GM19035 (cell line): ENCODE results near the gene TRMT1L.

Experiments used
- ATAC-seq: cut with Tn5 transposase; IDR thresholded peaks from one replicate; pipeline ENCODE4 v1.9.1; 2021; ENCODE audit not compliant: unreplicated experiment

The TRMT1L gene

DNA sequence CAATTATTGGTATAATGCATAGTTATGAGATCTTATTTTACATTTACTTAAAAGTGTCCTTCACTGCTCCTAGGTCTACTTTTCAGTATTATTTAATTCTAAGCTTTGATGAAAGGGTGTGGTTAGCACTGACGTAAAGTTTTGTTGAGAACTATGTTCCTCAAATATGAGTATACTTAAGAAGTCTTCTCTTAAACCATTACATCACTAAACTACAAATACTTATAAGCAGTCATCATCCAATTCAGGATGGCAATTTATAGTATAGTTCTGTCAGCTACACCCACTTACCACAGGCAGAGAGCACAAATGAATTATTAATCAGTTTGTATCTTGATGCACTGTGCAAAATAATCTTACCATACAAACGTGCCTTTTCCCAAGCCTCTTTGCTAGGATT lies 27.0 kb downstream of the TRMT1L start:
- no peak for ATAC-seq

DNA sequence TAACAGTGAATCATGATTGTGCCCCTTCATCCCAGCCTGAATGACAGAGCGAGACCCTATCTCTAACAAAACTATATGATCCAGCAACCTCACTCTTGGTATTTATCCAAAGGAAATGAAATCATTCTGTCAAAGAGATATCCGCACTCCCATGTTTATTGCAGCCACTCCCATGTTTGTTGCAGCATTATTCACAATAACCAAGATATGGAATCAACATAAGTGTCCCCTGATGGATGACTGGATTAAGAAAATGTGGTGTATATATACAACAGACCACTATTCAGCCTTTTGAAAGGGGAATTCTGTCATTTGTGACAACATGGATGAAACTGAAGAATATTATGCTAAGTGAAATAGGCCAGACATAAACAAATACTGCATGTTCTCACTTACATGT lies 44.4 kb downstream of the TRMT1L start:
- no peak for ATAC-seq

DNA sequence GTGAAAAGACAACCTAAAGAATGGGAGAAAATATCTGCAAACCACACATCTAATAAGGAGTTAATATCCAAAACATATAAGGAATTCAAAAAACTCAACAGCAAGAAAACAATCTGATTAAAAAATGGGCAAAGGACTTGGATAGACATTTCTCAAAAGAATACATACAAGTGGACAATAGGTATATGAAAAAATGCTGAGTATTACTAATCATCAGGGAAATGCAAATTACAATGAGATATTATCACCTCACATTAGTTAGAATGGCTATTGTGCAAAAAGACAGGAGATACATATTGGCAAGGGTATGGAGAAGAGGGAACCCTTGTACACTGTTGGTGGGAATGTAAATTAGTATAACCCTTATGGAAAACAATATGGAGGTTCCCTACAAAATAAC lies 44.9 kb downstream of the TRMT1L start:
- ATAC-seq, result no peak

DNA sequence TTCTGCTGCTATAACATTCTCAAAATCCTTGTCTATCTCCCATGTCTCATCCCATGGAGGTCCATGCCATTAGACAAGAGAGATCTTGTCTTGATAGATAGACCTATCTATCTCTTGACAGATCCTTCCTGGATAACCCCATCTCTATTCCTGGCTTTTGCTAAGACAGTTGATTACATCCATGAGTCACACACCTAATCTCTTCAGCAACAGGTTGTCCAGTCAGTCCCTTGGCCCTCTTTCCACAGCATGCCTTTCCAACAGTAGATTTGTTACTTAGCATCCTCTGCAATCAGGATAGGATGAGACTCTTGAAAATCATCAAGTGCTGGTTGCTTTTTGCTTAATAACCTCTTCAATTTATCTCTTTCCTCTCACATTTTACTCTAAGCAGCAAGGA lies 46.6 kb downstream of the TRMT1L start:
- ATAC-seq, result no peak

DNA sequence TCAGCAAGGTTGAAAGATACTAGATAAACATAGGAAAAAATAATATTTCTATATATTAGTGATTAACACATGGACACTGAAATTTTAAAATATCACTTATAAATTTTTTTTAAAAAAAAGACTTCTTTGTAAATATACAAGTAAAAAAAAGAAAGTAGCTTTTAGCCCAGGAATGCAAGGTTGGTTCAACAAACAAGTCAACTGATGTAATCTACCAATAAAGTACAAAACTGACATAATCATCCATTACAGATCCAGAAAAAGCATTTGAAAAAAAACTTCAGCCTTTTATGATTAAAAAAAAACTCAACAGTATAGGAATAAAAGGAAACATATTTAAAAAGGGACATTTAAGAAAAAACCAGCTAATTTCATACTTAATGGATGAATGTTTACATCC lies 48.4 kb downstream of the TRMT1L start:
- no peak for ATAC-seq

DNA sequence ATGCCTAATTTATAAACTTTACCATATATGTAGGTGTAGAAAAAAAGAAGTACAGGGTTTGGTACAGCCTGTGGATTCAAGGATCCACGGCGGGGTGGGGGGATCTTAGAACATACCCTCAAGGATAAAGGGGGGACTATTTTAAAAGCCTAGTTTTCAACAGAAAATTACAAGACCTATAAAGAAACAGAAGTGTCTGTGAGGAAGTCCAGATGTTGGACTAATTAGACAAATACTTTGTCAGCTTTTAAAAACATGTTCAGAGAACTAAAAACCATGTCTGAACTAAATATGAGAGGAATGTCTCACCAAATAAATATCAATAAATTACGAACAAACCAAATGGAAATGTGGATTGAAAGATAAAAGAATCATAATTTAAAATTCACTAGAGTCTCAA lies 51.6 kb downstream of the TRMT1L start:
- ATAC-seq, result no peak

DNA sequence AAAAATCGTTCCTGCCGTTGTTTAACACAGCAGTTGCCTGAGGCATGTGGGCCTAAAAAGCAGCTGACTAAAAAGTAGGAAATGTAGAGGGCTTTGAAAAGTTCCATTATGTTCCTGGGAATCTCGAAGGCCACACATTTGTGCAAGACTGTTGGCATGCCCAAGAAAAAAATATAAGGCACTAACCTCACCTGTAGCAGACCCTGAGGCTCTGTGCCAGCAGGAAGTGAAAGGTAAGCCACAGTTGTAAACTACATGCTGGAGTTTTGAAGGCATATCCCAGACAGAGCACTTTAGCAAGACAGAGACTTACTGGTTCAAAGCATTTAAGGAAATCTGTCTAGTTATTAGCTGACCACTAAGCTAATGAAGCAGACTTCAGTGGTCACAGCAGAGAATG lies 52.7 kb downstream of the TRMT1L start:
- ATAC-seq, result no peak

DNA sequence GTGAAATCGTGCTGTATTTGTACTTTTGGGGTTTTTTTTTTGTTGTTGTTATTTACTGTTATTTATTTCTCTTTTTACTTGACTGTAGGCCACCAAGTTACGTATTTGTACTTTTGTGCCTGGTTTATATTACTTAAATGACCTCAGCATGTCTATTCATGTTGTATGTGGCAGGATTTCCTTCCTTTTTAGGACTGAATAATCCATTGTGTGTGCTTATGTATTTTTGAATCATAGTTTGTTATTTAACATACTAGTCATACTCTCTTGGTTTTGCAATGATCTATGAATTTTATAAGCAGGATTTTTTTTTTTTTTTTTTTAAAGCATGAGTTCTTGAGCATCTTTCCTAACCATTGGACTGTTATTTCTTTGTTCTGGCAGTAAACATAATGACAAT lies 60.2 kb downstream of the TRMT1L start:
- no peak for ATAC-seq

DNA sequence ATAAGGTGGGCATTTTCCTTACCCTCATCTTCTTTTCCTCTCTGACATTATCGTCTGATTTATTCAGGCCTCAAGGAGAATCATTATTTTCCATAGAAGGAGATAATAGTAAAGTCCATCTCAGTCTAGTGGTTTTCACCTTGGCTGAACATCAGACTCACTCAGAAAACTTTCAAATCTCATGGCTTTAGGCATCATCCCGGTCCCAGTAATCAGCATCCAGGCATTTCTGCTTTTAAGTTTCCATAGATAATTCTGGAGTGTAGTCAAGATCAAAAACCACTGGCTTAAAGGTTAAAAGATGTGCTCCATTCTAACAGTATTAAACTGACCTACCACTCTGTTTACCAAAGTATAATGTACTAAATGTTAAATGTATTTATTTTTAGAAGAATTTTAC lies 62.0 kb downstream of the TRMT1L start:
- ATAC-seq, result no peak

DNA sequence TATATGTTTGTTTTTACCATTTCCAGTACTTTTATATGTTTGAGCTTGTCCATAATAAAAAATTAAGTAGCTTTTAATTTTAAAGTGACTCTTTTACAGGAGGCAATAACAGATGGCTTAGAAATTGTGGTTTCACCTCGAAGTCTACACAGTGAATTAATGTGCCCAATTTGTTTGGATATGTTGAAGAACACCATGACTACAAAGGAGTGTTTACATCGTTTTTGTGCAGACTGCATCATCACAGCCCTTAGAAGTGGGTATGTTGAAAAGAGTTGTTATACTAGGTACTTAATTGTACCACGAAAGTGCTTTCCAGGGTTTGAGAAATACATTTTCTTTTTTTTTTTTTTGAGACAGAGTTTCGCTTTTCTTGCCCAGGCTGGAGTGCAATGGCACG lies 65.3 kb downstream of the TRMT1L start:
- no peak for ATAC-seq

DNA sequence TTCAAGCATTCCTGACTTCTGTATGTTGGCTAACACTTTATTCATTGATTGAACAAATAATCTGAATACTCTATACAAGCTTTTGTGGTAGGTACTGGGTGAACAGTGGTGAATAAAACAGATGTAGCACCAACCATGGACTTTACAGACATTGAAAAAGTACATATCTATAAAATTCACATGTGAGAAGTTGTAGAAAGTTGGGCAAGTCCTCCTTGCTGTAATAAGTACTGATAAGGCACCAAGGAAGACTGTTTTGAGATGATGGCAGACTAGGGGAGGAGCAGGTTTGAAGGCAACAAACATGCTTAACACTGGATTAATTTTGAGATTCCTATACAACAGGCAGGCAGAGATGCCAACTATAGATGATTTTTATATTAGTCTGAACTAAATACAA lies 69.0 kb downstream of the TRMT1L start:
- ATAC-seq, result no peak

DNA sequence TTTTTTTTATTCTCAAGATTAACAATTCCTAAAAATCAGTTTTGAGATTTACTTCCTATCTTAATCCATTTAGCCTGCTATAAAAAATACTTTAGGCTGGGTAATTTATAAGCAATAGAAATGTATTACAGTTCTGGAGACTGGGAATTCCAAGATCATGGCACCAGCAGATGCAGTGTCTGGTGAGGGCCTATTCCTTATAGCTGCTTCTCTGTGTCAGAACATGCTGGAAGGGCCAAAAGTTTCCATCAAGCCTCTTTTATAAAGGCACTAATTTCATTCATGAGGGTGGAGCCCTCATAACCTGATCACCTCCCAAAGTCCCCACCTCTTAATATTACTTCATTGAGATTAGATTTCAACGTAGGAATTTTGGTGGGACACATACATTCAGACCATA lies 69.7 kb downstream of the TRMT1L start:
- ATAC-seq, result no peak

DNA sequence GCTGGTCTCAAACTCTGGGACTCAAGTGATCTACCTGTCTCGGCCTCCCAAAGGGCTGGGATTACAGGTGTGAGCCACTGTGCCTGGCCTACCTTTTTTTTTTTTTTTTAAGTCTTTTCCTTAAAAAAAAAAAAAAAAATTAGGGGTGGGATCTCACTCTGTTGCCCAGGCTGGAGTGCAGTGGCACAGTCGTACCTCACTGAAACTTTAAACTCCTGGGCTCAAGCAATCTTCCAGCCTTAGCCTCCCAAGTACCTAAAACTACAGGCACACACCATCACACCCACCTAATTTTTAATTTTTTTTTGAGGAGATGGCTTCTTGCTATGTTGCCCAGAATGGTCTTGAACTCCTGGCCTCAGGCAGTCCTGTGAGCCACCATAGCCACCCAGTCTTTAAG lies 72.9 kb downstream of the TRMT1L start:
- ATAC-seq, result no peak

DNA sequence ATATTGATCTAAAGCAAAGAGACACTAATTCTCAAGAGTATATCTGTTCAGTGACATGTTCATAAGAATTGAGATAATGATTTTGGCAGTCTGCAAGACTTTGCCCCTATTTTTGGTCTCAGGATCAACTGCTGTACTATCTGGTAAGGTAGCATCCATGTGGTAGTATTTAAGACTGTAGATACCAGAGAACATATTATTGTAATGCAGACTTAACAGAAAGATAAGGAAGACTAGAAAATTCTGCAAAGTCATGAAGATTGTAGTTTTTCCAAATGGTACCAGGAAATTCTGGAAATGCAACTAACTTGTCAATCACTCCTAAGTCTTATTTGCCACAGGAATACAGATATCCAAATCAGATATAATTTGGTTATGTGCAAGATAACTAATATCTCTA lies 76.3 kb downstream of the TRMT1L start:
- no peak for ATAC-seq

DNA sequence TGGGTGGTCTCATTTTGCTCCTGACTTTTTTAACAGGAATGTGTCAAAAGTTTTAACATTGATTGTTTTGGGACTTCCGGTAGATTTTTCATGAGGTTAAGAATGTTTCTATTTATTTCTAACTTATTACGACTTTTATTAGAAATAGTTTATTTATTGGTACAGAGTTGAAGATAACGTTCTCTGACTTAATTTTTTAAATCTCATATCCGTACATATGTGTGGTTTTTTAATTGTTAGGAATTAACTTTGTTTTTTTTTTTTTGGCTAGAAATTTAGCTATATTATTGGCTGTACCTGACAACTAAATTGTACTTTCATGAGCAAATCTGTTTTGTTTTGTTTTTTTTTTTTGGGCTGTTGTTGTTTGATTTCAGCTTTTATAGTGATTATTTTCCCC lies 79.4 kb downstream of the TRMT1L start:
- ATAC-seq, result no peak

DNA sequence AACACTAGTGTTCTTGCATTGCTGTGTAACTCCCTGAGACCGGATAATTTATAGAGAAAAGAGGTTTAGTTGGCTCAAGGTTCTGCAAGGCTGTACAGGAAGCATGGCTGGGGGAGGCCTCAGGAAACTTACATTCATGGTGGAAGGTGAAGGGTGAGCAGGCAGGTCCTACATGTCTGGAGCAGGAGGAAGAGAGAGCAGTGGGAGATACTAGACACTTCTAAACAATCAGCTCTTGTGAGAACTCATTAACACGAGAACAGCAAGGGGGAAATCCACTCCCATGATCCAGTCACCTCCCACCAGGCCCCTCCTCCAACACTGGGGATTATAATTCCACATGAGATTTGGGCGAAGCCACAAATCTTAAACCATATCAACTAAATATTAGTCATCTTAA lies 81.3 kb downstream of the TRMT1L start:
- ATAC-seq, result no peak

DNA sequence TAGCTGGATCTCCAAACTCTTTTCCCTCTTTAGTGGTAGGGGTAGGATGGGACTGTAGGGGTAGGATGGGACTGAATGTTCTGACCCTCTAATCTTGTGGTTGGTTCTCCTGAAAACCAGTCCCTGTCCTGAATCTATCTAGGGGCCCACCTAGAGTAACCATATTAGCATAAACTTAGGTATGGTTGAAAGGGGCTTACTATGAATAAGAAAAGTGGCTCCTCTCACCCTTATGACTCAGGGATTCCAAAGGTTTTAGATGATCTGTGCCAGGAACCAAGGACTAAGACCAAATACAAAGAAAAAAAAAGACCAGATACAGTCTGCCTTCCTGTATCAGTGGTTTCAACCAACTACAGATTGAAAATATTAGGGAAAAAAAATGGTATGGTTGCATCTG lies 82.4 kb downstream of the TRMT1L start:
- no peak for ATAC-seq

DNA sequence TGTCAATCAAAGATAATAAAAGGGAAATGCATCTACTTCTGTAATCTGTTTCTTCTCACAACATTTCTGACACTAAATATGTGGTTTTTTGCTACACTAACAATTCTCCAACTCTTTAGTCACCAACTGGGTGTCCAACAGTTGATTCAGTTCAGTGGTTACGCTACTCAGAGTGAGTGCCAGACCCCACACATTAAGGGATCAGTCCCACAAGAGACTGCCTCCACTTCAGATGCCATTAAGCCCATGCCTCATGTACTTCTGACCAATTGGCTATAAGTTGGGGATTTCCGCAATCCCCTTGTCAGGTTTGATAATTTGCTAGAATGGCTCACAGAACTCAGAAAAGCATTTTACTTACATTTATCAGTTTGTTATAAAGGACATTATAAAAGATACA lies 83.0 kb downstream of the TRMT1L start:
- no peak for ATAC-seq

DNA sequence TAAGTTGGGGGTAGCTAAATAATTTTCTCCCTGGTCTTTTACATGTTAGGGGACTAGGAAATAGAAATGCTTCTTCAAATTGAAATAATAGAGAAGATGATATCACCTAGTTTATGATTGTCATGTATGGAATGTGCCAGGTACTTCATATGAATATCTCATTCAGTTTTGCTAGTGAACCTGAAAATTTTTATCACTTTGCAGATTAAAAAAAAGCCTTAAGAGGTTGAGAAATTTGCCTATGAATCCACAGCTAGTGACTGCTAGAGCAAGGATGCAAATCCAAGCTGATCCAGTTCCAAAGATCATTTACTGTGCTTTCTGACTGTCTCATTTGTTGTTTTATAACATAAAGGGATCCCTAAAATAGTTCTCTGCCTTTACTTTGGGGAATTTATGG lies 86.7 kb downstream of the TRMT1L start:
- no peak for ATAC-seq

DNA sequence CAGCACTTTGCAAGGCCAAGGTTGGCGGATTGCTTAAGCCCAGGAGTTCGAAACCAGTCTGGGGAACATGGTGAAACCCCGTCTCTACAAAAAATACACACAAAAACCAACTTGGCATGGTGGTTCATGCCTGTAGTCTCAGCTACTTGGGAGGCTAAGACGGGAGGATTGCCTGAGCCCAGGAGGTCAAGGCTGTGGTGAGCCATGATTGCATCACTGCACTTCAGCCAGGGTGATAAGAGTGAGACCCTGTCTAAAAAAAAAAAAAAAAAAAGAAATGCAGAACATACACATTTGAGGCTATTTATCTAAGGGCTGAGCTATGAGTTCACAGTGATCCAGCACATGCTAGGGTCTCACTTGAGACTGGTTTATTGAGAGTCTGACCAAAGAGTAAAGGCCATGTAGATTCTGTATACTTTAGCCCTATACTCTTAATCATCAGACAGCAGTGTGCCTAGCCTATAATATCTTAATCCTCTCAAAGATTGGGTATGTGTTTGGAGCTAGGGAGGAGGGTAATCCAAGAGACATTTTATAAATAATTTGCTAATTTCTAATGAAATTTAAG lies 87.5 kb downstream of the TRMT1L start:
- no peak for ATAC-seq

DNA sequence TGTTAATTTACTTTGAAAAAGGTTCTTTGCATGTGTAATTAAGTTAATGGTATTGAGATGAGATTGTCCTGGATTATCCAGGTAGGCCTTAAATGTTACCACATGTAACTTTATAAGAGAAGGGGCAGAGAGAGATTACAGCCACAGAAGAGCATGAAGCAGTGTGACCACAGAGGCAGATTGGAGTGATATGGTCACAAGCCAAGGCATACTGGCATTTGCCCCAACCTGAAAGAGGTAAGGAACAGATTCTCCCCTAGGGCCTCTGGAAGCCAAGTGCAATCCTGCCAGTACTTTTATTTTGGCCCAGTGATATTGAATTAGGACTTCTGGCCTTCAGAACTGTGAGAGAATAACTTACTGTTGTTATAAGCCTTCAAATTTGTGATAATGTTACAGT lies 88.4 kb downstream of the TRMT1L start:
- ATAC-seq, result no peak
